ENCODE data around the gene PLCH1. TPM values are rescaled to one million over a fixed set of nuclear protein-coding genes. Genes with fewer than 3 reads are reported as not detected.

Gene PLCH1
- total and polyA plus RNA-seq, 2 of the 8 experiments (the other 6 are each of a cell fraction or from before 2014, with no cell fraction given): 5.8 to 17.2 TPM

DNA sequence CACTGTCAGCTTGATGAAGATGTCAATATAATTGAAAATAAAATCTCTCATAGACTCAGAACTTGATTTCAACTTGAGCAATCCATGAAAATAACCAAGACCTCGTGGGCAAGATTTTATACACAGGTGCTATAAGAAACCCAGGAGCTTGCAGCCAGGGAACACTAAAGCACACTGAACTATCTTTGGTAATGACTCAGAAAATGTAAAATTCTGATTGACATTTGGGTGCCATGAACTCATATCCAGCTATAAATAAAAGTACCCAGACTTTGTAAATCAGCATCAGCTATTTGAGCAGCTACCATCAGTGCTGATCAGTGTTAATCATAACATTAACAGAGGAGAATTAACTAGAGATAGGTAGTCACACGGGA, 61.5 kb downstream of the PLCH1 start:
- 86% methylated on average over 2 of the region's 2 CpGs; no CpG with 5 or more reads in 1 of the 2 experiments for WGBS, 2 experiments (ENCODE audit: extremely low coverage in 1 of 2, insufficient coverage in 1 of 2, insufficient read length in 1 of 2, insufficient replicate concordance in 2 of 2, low coverage in 1 of 2, low lambda C conversion rate in 2 of 2, missing lambda C conversion rate in 1 of 2)
- no peak overlapping the region for H3K56ac ChIP-seq (replicated peaks; ENCODE audit: insufficient read length, low read depth, low read length)
- H3K4me3 ChIP-seq (ENCODE audit: extremely low read depth in 1 of 4, insufficient read depth in 2 of 4, low read depth in 3 of 4, low read length in 4 of 4): no peak overlapping the region
- H3K23me2 ChIP-seq (ENCODE audit: low read depth, low read length): no peaks in the 10 kb centered on the region
- no peak overlapping the region for H3K18ac ChIP-seq (ENCODE audit: extremely low read depth, low read length)
- no peak overlapping the region for H3K23ac ChIP-seq (ENCODE audit: insufficient read length)
- H4K91ac ChIP-seq (replicated peaks; ENCODE audit: insufficient read length, low read length): no peak overlapping the region
- H3K36me3 ChIP-seq (ENCODE audit: control insufficient read depth in 2 of 4, insufficient read depth in 4 of 4, low read length in 3 of 4): no peaks in the 10 kb centered on the region
- no peak overlapping the region for H2BK5ac ChIP-seq (ENCODE audit: low read depth, low read length)
- H2BK12ac ChIP-seq (ENCODE audit: low read depth, low read length): no peak overlapping the region
- FAIRE-seq (no peak), DNase-seq (ENCODE audit: low read depth in 1 of 2, low spot score in 2 of 2) (no peak)
- H3K79me2 ChIP-seq (ENCODE audit: control insufficient read depth in 1 of 2, insufficient read depth in 2 of 2, low read length in 2 of 2): peaks cover 0 to 7% of the 10 kb centered on the region in 2 experiments; a peak in 1 of 4 replicates
- POLR2A ChIA-PET (ENCODE audit: partially characterized antibody): no interaction called here
- H3K9me3 ChIP-seq (ENCODE audit: insufficient read depth in 2 of 2, low read depth in 1 of 2, low read length in 1 of 2): no peaks in the 10 kb centered on the region
- CTCF ChIA-PET (ENCODE audit: partially characterized antibody): interaction anchor here (1.1 kb wide), 1 partner anchor 164 kb away, joined by 3 read pairs; no protein-coding TSS in a partner anchor
- H3K27me3 ChIP-seq (replicated peaks in 1 of 4; ENCODE audit: control insufficient read depth in 3 of 4, extremely low read depth in 1 of 4, insufficient read depth in 3 of 4, low read length in 3 of 4): no peaks in the 10 kb centered on the region
- H2AK5ac ChIP-seq (ENCODE audit: low read depth, low read length): no peak overlapping the region
- no peak overlapping the region for H3K27ac ChIP-seq (ENCODE audit: low read depth, low read length)
- H3K4me2 ChIP-seq (ENCODE audit: insufficient read depth in 1 of 2, low read depth in 2 of 2, low read length in 2 of 2): no peak overlapping the region
- H2BK120ac ChIP-seq (replicated peaks; ENCODE audit: low read depth, low read length): no peak overlapping the region
- H3K79me1 ChIP-seq (ENCODE audit: low read depth, low read length): 0 out of 2 replicates have a peak, but pooled peaks cover 2% of the 10 kb centered on the region
- H2BK15ac ChIP-seq (ENCODE audit: low read length): no peak overlapping the region
- no peak overlapping the region for H4K8ac ChIP-seq (ENCODE audit: extremely low read depth, insufficient read depth, low read length)
- H4K20me1 ChIP-seq (replicated peaks in 1 of 2; ENCODE audit: control insufficient read depth in 1 of 2, insufficient read depth in 2 of 2, low read length in 2 of 2): no peaks in the 10 kb centered on the region
- no peaks in the 10 kb centered on the region for H3K4me1 ChIP-seq (replicated peaks in 1 of 4; ENCODE audit: control insufficient read depth in 3 of 4, insufficient read depth in 4 of 4, low read length in 3 of 4)
- H3K9ac ChIP-seq (replicated peaks in 1 of 4; ENCODE audit: extremely low read depth in 1 of 4, low read depth in 3 of 4, low read length in 3 of 4): no peak overlapping the region
- H3K14ac ChIP-seq (ENCODE audit: insufficient read length): no peak overlapping the region
- no peak overlapping the region for H2BK20ac ChIP-seq (ENCODE audit: low read length)
- no peak overlapping the region for H3K4ac ChIP-seq (replicated peaks; ENCODE audit: insufficient read length, low read depth, low read length)
- H4K5ac ChIP-seq (ENCODE audit: insufficient read length, low read depth, low read length): no peak overlapping the region
- H2AFZ ChIP-seq (ENCODE audit: low read length): no peak overlapping the region
- TF ChIP-seq SIX5 (IDR thresholded peaks at IDR 0.05; ENCODE audit: low read depth, low read length) (no peak), BCL11A (IDR thresholded peaks at IDR 0.05; ENCODE audit: low read depth in 2 of 2, low read length in 2 of 2) (no peak)

Data from H1 (cell line).